Ascending aorta (tissue), 2 donors: ENCODE data around the gene B3GALNT2. TPM values are rescaled to one million over a fixed set of nuclear protein-coding genes. Genes with fewer than 3 reads are reported as not detected.

Experiments
- DNase-seq, 2 donors: peaks; one replicate each; pipeline ENCODE4 v3.0.0-alpha.2; 2019; ENCODE audit warnings: low spot score in 2 of 2
- H3K27ac ChIP-seq, 2 donors: fragments of 200-600 bp; sonication (generic); one replicate each; pipeline ENCODE4 v1.5.1; 2016 to 2017; ENCODE audit warnings: mild to moderate bottlenecking in 1 of 2
- H3K27me3 ChIP-seq: fragments of 200-600 bp; sonication (generic); one replicate; pipeline ENCODE4 v1.5.1; 2017
- H3K36me3 ChIP-seq, 2 donors: fragments of 200-600 bp; sonication (generic); one replicate each; pipeline ENCODE4 v1.5.1; 2016
- H3K4me1 ChIP-seq, 2 donors: fragments of 200-600 bp; sonication (generic); one replicate each; pipeline ENCODE4 v1.5.1; 2016 to 2017; ENCODE audit warnings: mild to moderate bottlenecking in 1 of 2
- H3K4me3 ChIP-seq, 2 donors: fragments of 200-600 bp; sonication (generic); one replicate each; pipeline ENCODE4 v1.5.1; 2016 to 2017; ENCODE audit warnings: mild to moderate bottlenecking in 1 of 2
- H3K9me3 ChIP-seq, 2 donors: fragments of 200-600 bp; sonication (generic); one replicate each; pipeline ENCODE4 v1.5.1; 2016
- intact Hi-C: fragments of 100-400 bp; cut with DNase I; formaldehyde crosslinking; loops from one replicate; pipeline ENCODE4 v1.15.1; 2023
- total RNA-seq: library from RNA; depleted of rRNA; stranded (reverse); fragments of >200 nt; gene quantifications from one replicate; pipeline ENCODE4 v1.1.0, GENCODE V29; 2016
- TF ChIP-seq, protein P1 (sequence below), 3 experiments: fragments of 200-600 bp in 2 of 3; fragments of 450-650 bp in 1 of 3; sonication (generic) in 2 of 3; IDR thresholded peaks; one replicate each; pipeline ENCODE4 v1.5.1; 2016 to 2019; ENCODE audit warnings: antibody characterized with exemption in 3 of 3, mild to moderate bottlenecking in 1 of 3, moderate library complexity in 1 of 3

B3GALNT2 gene
- total RNA-seq, 1 donor from 2014 or later: 54.2 TPM

DNA sequence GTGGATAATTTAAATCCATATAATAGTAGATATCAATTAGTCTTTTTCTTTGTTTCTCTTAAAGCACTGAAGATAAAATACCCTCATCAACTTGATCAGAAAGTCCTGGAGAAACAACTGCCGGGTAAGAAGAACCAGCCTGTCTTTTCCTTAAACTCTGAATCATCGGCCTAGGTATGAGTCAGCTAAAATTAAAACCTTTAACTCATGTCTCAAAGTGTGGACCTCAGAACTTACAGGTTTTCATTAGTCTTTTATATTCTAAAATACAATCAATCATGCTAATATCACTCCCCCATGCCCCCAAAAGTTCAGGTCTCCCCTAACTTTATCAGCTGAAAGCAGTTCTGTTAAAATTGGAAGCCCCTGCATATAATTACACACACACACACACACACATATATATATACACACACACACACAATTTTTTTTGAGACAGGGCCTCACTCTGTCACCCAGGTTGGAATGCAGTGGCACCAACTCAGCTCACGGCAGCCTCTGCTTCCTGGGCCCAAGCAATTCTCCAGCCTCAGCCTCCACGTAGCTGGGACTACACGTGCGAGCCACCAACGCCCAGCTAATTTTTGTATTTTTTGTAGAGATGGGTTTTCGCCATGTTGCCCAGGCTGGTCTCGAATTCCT is 61.3 kb downstream of the B3GALNT2 start:
- TF ChIP-seq, protein P1, sequence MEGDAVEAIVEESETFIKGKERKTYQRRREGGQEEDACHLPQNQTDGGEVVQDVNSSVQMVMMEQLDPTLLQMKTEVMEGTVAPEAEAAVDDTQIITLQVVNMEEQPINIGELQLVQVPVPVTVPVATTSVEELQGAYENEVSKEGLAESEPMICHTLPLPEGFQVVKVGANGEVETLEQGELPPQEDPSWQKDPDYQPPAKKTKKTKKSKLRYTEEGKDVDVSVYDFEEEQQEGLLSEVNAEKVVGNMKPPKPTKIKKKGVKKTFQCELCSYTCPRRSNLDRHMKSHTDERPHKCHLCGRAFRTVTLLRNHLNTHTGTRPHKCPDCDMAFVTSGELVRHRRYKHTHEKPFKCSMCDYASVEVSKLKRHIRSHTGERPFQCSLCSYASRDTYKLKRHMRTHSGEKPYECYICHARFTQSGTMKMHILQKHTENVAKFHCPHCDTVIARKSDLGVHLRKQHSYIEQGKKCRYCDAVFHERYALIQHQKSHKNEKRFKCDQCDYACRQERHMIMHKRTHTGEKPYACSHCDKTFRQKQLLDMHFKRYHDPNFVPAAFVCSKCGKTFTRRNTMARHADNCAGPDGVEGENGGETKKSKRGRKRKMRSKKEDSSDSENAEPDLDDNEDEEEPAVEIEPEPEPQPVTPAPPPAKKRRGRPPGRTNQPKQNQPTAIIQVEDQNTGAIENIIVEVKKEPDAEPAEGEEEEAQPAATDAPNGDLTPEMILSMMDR (IDR thresholded peaks at IDR 0.05): no peak
- intact Hi-C loops: no loop called here
- H3K4me3 ChIP-seq: no peak overlapping the region

DNA sequence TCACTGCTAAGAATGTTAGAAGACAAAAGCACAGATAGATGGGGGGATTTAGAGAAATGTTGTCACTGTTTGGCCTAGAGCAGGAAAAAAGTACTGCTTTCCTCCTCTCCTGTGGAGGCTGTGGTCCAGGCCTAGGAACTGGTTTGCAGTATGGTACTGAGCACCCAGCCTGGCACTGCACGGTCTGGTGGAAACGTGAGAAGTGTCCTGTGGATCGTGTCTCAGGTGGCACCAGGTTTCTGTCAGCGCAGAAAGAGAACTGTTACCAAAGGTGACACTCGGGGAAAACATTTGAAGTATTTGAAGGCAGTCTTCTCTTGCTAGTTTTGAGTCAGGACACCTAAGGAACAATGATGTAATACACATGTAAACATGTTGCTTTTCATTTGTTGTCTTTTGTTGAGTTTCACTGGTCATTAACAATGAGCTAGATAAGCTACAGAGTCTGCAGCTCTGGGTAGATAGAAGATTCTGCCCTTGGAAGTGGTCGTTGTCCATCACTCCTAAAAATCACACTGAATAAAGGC is 63.0 kb downstream of the B3GALNT2 start:
- Histone ChIP-seq H3K9me3 (no peaks in the 10 kb centered on the region), H3K4me1 (no peaks in the 10 kb centered on the region), H3K36me3 (peaks cover 47 to 90% of the 10 kb centered on the region in 2 donors), H3K27me3 (no peaks in the 10 kb centered on the region), H3K27ac (no peak overlapping the region), H3K4me3 (no peak overlapping the region)
- TF ChIP-seq, protein P1 (IDR thresholded peaks at IDR 0.05): no peak
- intact Hi-C loops: no loop called here
- DNase-seq: no peak

More for the DNA sequence above, 61.3 kb downstream of the B3GALNT2 start:
- Histone ChIP-seq H3K36me3 (peaks cover 51 to 83% of the 10 kb centered on the region in 2 donors), H3K27ac (peak overlapping the region; percentile 4 to 52), H3K4me1 (no peaks in the 10 kb centered on the region), H3K9me3 (no peaks in the 10 kb centered on the region), H3K27me3 (no peaks in the 10 kb centered on the region)
- no peak for DNase-seq

DNA sequence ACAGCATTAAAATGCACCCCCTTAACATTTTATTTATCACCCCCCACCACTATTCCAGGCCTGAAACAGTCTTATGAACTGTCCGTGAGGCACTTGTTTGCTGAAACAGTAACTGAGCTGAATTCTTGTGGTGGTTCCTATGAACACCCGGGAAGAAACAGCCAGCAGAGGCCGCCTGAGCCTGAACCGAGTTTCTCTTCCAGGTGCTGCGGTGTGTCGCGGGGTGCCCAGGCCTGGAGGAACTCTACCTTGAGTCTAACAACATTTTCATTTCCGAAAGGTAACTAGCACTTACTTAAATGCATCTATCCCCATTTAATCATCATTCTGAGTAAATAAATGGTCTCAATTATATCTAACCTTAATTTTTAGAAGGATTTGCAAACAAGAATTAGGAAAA is 70.3 kb downstream of the B3GALNT2 start:
- Histone ChIP-seq H3K36me3 (peaks cover 29 to 44% of the 10 kb centered on the region in 2 donors), H3K27me3 (no peaks in the 10 kb centered on the region), H3K4me3 (no peak overlapping the region), H3K9me3 (no peaks in the 10 kb centered on the region), H3K4me1 (peaks cover 0 to 5% of the 10 kb centered on the region in 2 donors), H3K27ac (no peak overlapping the region)
- intact Hi-C loops: no loop called here
- TF ChIP-seq, protein P1 (IDR thresholded peaks at IDR 0.05): no peak
- DNase-seq: peak in 1 of 2 donors; percentile 24

DNA sequence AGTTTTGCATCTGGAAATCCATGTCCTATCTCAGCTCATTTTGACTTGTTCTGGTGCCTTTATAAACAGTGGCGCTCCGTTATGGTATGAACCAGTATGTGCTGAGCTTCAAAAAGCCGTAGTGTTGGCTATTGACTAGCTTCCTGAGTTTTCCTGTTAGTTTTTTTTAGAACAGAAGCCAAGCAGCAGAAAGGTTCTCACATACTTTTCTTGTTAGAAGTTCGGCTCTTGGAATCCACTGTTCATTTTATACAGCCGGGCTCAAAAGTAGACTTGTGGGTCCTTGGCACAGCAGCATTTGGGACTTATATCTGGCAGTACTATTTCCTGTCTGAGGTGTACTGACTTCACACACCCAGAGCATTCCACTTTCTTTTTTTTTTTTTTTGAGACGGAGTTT is 73.3 kb downstream of the B3GALNT2 start:
- intact Hi-C loops: no loop called here
- H3K27me3 ChIP-seq: no peaks in the 10 kb centered on the region
- DNase-seq: peak in 1 of 2 donors; percentile 15
- no peaks in the 10 kb centered on the region for H3K9me3 ChIP-seq
- peaks cover 12 to 14% of the 10 kb centered on the region in 2 donors for H3K36me3 ChIP-seq
- no peak overlapping the region for H3K4me3 ChIP-seq
- TF ChIP-seq, protein P1 (IDR thresholded peaks at IDR 0.05): no peak
- H3K27ac ChIP-seq: peak overlapping the region; percentile 39 to 62
- H3K4me1 ChIP-seq: peaks cover 0 to 5% of the 10 kb centered on the region in 2 donors

DNA sequence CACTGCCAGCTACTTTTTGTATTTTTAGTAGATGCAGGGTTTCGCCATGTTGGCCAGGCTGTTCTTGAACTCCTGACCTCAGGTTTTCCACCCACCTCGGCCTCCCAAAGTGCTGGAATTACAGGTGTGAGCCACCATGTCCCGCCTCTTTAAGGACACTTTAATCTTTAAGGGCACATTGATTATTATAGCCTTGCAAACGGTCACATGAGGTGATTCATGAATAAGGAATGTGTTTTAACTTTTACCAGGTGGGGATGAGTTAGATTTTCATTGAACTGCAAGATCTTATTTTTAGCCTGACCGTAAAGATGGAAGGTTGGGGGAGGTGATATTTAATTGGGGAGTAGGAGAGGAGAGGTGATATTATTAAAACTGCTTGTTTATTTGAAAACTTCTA is 75.1 kb downstream of the B3GALNT2 start:
- Histone ChIP-seq H3K36me3 (peaks cover 2 to 4% of the 10 kb centered on the region in 2 donors), H3K27me3 (no peaks in the 10 kb centered on the region), H3K9me3 (no peaks in the 10 kb centered on the region), H3K4me1 (peaks cover 0 to 5% of the 10 kb centered on the region in 2 donors), H3K27ac (no peak overlapping the region), H3K4me3 (no peak overlapping the region)
- TF ChIP-seq, protein P1 (IDR thresholded peaks at IDR 0.05): no peak
- DNase-seq: peak in 1 of 2 donors; percentile 43
- intact Hi-C loops: no loop called here
